ENCODE results near the gene ARIH2. TPM values are rescaled to one million over a fixed set of nuclear protein-coding genes. Genes with fewer than 3 reads are reported as not detected.
A peak's percentile ranks its signal among the peaks of the same experiment; 100 is the strongest.

The ARIH2 gene
- polyA plus RNA-seq, 3 donors from 2014 or later, result 171 to 224 (median 177) TPM

GRCh38 chr3:48938156-48938555 lies 19.5 kb downstream of the ARIH2 start:
- peak overlapping the region; percentile 6 to 82 (median 61) for H3K27ac Mint-ChIP-seq
- peaks cover 13 to 23% (median 17%) of the 10 kb centered on the region in 3 donors for H3K36me3 Mint-ChIP-seq
- peak overlapping the region in 1 of 5 donors; percentile 39 for H3K4me3 Mint-ChIP-seq
- peaks cover 0 to 8% (median 0%) of the 10 kb centered on the region in 3 donors for H3K27me3 Mint-ChIP-seq (ENCODE audit: low read depth in 3 of 3)
- DNase-seq, result no peak
- H3K4me1 Mint-ChIP-seq, result peaks cover 34 to 59% of the 10 kb centered on the region in 2 donors
- no peaks in the 10 kb centered on the region for H3K9me3 Mint-ChIP-seq

DNA sequence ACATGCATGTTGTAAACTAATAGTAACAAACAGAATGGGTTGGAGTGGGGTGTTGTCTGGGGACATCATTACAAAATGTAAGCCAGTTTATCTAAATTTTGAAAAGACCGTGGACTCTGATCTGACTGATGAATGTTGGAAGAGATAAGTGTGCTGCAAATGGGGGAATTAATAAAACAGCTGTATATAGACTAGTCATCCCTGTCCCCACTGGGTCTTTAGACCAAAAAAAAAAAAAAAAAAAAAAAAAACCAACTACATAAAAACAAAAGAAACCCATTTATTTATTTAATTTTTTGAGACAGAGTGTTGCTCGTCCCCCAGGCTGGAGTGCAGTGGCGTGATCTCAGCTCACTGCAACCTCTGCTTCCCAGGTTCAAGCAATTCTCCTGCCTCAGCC lies 20.0 kb downstream of the ARIH2 start:
- peaks cover 12 to 22% (median 17%) of the 10 kb centered on the region in 3 donors for H3K36me3 Mint-ChIP-seq
- peak overlapping the region in 1 of 5 donors; percentile 39 for H3K4me3 Mint-ChIP-seq

DNA sequence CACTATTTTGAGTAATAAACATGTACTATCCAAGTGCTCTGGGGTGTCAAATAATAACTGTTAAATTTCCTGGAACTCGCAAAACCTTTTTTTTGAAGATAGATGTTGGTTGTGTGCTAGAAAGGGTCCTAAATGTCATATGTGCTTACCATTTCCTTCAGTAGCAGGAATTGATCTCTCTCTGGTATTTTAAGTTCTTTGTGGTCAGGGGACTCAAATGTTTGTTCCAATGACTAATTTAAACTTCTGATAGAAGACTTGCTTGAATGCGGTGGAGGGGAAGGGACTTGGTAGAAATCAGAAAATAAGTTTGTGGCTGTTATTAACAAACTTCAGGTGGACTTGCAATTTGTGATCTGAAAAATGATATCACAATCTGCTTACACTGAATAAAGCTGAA lies 26.8 kb downstream of the ARIH2 start:
- Mint-ChIP-seq H3K9me3 (no peaks in the 10 kb centered on the region), H3K27me3 (ENCODE audit: low read depth in 3 of 3) (peaks cover 0 to 2% (median 0%) of the 10 kb centered on the region in 3 donors), H3K27ac (peak overlapping the region in 5 of 6 donors; percentile 44 to 79 (median 73)), H3K4me1 (peaks cover 19 to 54% of the 10 kb centered on the region in 2 donors), H3K4me3 (no peak overlapping the region), H3K36me3 (no peaks in the 10 kb centered on the region)
- DNase-seq, result no peak

More for the DNA sequence above, 20.0 kb downstream of the ARIH2 start:
- Mint-ChIP-seq H3K27ac (peak overlapping the region in 5 of 6 donors; percentile 6 to 82 (median 75)), H3K9me3 (no peaks in the 10 kb centered on the region), H3K27me3 (ENCODE audit: low read depth in 3 of 3) (peaks cover 0 to 8% (median 0%) of the 10 kb centered on the region in 3 donors), H3K4me1 (peaks cover 33 to 63% of the 10 kb centered on the region in 2 donors)
- DNase-seq, result no peak

DNA sequence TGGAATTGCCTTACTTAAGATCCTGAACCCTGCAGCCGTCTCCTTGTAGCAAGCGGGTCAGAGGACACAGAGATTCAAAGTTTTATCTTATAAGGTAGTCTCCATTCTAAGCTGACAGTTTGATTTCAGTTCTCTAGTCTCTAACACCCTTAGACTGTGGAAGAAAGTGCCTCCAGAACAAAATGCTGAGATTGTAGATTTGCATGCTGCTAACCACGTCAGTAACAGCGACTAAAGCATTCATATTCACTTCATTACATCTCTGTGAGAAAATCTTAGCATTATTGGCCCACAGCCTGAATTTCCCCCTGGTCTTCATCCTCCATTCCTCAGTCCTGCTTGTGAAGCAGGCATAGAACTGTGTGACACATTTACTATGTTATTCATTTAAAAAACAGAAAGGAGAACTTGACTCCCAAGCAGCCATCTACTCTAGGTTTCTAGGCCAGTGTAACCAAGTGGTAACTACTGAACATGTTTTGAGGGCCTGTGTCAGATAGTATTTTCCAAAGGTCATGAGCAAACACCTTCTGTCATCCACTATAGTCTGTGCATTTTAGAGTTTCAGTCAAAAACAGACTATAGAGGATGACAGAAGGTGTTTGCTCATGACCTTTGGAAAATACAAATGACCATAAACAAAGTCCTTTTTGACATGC lies 27.4 kb downstream of the ARIH2 start:
- Mint-ChIP-seq H3K4me3 (peak overlapping the region in 1 of 5 donors; percentile 3), H3K4me1 (peaks cover 19 to 53% of the 10 kb centered on the region in 2 donors), H3K27me3 (ENCODE audit: low read depth in 3 of 3) (peaks cover 0 to 1% (median 0%) of the 10 kb centered on the region in 3 donors), H3K36me3 (no peaks in the 10 kb centered on the region), H3K9me3 (no peaks in the 10 kb centered on the region), H3K27ac (peak overlapping the region; percentile 28 to 80 (median 66))
- DNase-seq, result no peak

DNA sequence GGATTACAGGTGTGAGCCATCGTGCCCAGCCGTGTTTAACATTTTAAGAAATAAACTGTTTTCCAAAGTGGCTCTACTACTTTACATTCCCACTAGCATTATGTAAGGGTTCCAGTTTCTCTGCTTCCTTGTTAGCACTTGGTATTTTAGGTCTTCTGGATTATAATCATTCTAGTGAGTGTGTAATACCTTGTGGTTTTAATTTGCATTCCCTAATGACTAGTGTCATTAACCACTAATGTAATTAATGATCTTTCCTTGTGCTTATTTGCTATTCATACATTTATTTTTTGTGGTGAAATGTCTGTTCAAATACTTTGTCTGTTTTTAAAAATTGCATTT lies 30.7 kb downstream of the ARIH2 start:
- Mint-ChIP-seq H3K4me1 (peaks cover 19 to 42% of the 10 kb centered on the region in 2 donors), H3K4me3 (no peak overlapping the region), H3K27ac (peak overlapping the region in 4 of 6 donors; percentile 14 to 60 (median 22)), H3K27me3 (ENCODE audit: low read depth in 3 of 3) (peaks cover 0 to 1% (median 0%) of the 10 kb centered on the region in 3 donors), H3K9me3 (no peaks in the 10 kb centered on the region), H3K36me3 (peaks cover 0 to 6% (median 5%) of the 10 kb centered on the region in 3 donors)
- DNase-seq, result no peak

DNA sequence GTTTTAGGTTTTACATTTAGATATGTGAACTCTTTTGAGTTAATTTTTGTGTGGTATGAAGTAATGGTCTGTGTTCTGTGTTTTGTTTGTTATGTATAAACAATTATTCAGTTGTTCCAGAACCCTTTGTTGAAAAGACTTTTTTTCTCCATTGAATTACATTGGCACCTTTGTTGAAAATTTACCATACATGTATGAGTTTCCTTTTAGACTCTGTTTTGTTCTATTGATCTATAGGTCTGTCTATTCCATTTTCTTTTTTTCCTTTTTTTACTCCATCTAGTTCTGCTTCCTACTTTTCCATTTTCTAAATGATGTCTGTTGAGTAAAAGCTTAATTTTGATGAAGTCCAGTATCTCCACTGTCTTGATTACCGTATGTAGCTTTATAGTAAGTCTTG lies 31.4 kb downstream of the ARIH2 start:
- Mint-ChIP-seq H3K27ac (peak overlapping the region; percentile 6 to 79 (median 47)), H3K4me1 (peaks cover 13 to 35% of the 10 kb centered on the region in 2 donors), H3K9me3 (no peaks in the 10 kb centered on the region), H3K27me3 (ENCODE audit: low read depth in 3 of 3) (no peaks in the 10 kb centered on the region), H3K36me3 (peaks cover 0 to 6% (median 5%) of the 10 kb centered on the region in 3 donors), H3K4me3 (no peak overlapping the region)
- DNase-seq, result no peak

DNA sequence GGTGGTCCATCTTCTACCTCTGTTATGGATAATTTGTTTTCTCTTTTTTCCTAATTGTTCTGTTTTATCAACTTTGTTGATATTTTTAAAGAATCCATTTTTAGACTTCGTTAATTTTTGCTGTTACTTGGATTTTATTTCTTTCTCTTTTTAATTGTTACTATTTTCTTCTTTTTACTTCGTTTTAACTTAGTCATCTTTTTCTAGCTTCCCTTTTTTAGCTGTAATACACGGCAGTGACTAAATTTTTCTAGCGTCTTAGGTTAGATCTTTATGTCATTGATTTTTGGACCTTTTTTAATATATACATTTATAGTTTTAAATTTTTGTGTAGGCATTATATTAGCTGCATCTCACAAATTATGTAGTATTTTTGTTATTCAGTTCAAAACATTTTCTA lies 33.1 kb downstream of the ARIH2 start:
- Mint-ChIP-seq H3K27me3 (ENCODE audit: low read depth in 3 of 3) (peaks cover 0 to 1% (median 0%) of the 10 kb centered on the region in 3 donors), H3K9me3 (no peaks in the 10 kb centered on the region), H3K36me3 (peaks cover 0 to 11% (median 5%) of the 10 kb centered on the region in 3 donors), H3K27ac (peak overlapping the region in 3 of 6 donors; percentile 2 to 46 (median 25)), H3K4me3 (no peak overlapping the region), H3K4me1 (peaks cover 8 to 24% of the 10 kb centered on the region in 2 donors)
- no peak for DNase-seq

DNA sequence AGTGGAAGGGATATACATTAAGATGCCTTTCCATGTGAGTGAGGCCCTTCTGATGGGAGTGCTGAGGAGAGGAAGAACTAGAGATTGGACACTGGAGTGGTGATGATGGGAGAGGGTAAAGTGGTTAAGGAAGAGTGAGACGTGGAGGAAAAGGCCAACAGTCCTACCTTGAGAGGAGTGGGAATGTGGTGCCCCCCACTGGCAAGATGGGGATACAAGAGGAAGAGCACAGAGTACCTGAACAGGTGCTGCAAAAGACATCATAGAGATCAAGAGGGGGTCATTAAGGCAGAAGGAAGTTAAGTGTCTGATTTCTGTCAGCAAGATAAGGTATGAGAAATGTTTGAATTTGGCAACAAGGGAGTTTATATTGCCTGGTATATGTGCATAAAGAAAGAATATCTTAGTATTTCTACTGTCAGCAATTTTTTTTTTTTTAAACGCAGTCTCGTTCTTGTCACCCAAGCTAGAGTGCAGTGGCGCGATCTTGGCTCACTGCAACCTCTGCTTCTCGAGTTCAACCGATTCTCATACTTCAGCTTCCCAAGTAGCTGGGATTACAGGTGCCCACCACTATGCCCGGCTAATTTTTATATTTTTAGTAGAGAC lies 34.0 kb downstream of the ARIH2 start:
- Mint-ChIP-seq H3K27me3 (ENCODE audit: low read depth in 3 of 3) (peaks cover 0 to 1% (median 0%) of the 10 kb centered on the region in 3 donors), H3K4me1 (peaks cover 8 to 27% of the 10 kb centered on the region in 2 donors), H3K9me3 (no peaks in the 10 kb centered on the region), H3K36me3 (peaks cover 0 to 13% (median 7%) of the 10 kb centered on the region in 3 donors), H3K27ac (peak overlapping the region; percentile 5 to 68 (median 33)), H3K4me3 (no peak overlapping the region)
- peak; percentile 38 to 52 (median 40) for DNase-seq

GRCh38 chr3:48957006-48957705 lies 38.5 kb downstream of the ARIH2 start:
- peaks cover 8 to 26% of the 10 kb centered on the region in 2 donors for H3K4me1 Mint-ChIP-seq
- DNase-seq, result no peak
- peaks cover 0 to 1% (median 0%) of the 10 kb centered on the region in 3 donors for H3K27me3 Mint-ChIP-seq (ENCODE audit: low read depth in 3 of 3)
- H3K9me3 Mint-ChIP-seq, result no peaks in the 10 kb centered on the region
- H3K4me3 Mint-ChIP-seq, result no peak overlapping the region
- H3K27ac Mint-ChIP-seq, result peak overlapping the region in 3 of 6 donors; percentile 22 to 56 (median 53)
- H3K36me3 Mint-ChIP-seq, result peaks cover 0 to 13% (median 7%) of the 10 kb centered on the region in 3 donors

DNA sequence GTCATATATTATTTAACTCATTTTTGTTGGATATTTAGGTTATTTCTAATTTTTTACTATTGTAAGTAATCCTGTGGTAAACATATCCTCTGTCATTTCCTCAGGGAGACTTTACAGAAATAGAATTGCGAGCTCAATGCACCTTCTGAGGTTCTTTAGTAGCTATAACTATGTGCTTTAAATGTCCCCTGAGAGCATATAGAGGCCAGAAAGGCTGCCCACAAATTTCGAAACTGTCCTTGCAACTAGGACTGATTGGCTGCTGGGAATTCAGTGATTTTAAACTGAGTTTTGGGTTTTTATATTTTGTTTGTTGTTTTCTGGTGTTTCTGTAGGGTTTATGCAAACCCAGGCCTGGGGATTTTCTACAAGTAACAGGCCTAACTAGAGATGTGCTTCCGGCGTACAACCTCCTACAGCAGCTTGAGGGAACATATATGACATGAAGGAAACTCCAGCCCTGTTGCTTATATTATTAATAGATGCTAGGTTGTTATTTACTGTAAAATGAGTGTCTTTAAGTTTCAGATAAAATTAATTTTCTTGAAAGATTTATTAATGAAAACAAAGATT lies 42.3 kb downstream of the ARIH2 start:
- H3K27me3 Mint-ChIP-seq (ENCODE audit: low read depth in 3 of 3), result peaks cover 0 to 1% (median 0%) of the 10 kb centered on the region in 3 donors
- H3K27ac Mint-ChIP-seq, result peak overlapping the region in 2 of 6 donors; percentile 36 to 51
- H3K9me3 Mint-ChIP-seq, result no peaks in the 10 kb centered on the region
- peaks cover 3 to 15% of the 10 kb centered on the region in 2 donors for H3K4me1 Mint-ChIP-seq
- H3K4me3 Mint-ChIP-seq, result no peak overlapping the region
- H3K36me3 Mint-ChIP-seq, result peaks cover 0 to 17% (median 10%) of the 10 kb centered on the region in 3 donors
- no peak for DNase-seq

DNA sequence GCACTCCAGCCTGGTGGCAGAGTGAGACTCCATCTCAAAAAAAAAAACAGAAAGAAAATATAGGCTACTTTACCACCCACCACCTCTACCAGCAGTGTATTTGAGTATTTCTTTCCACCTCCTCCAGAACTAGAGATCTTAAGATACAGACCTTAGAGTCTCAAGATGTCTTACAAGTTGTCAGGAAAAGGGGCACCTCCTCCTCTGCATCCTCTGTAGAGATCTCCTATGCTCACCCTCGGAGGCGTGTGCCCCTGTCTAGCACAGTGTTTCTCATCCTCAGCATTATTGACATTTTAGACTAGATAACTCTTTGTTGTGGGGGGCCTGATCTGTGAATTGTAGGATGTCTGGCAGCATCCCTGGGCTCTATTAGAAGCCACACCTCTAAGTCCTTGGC lies 43.7 kb downstream of the ARIH2 start:
- Mint-ChIP-seq H3K9me3 (no peaks in the 10 kb centered on the region), H3K36me3 (peaks cover 0 to 18% (median 12%) of the 10 kb centered on the region in 3 donors), H3K27ac (peak overlapping the region in 5 of 6 donors; percentile 1 to 65 (median 12)), H3K4me3 (no peak overlapping the region), H3K27me3 (ENCODE audit: low read depth in 3 of 3) (no peaks in the 10 kb centered on the region), H3K4me1 (peaks cover 16 to 24% of the 10 kb centered on the region in 2 donors)
- DNase-seq, result no peak

- Mint-ChIP-seq H3K4me3 (no peak overlapping the region), H3K36me3 (peaks cover 0 to 16% (median 11%) of the 10 kb centered on the region in 3 donors), H3K9me3 (no peaks in the 10 kb centered on the region), H3K27me3 (ENCODE audit: low read depth in 3 of 3) (no peaks in the 10 kb centered on the region), H3K4me1 (peaks cover 15 to 24% of the 10 kb centered on the region in 2 donors), H3K27ac (peak overlapping the region in 1 of 6 donors; percentile 6)
- DNase-seq, result no peak
Measured at GRCh38 chr3:48962939-48963338, 44.3 kb downstream of the ARIH2 start.

GRCh38 chr3:48963591-48963990 lies 44.9 kb downstream of the ARIH2 start:
- no peak overlapping the region for H3K27ac Mint-ChIP-seq
- no peak overlapping the region for H3K4me3 Mint-ChIP-seq
- DNase-seq, result no peak
- peaks cover 0 to 16% (median 14%) of the 10 kb centered on the region in 3 donors for H3K36me3 Mint-ChIP-seq
- H3K27me3 Mint-ChIP-seq (ENCODE audit: low read depth in 3 of 3), result no peaks in the 10 kb centered on the region
- H3K4me1 Mint-ChIP-seq, result peaks cover 15 to 24% of the 10 kb centered on the region in 2 donors
- H3K9me3 Mint-ChIP-seq, result no peaks in the 10 kb centered on the region

Measured in immature natural killer cell (primary cell).